Smooth muscle cell (in vitro differentiated cells): Measurements from ENCODE around the gene REM1. TPM values are rescaled to one million over a fixed set of nuclear protein-coding genes. Genes with fewer than 3 reads are reported as not detected.
"Not testable (repeated sequence)": the region's sequence is repeated elsewhere in the genome, so short reads cannot be mapped to it uniquely, and the experiment has no call there.

ENCODE experiments used
- DNase-seq: peaks from one replicate; lab custom pipeline; 2025; ENCODE audit not compliant: unreplicated experiment; lab: John Stamatoyannopoulos, UW
- H2AFZ ChIP-seq: fragments of 200-600 bp; sonication (generic); 2 replicates; pipeline ENCODE4 v1.6.0; 2016; ENCODE audit warnings: antibody characterized with exemption, low read depth, mild to moderate bottlenecking
- H3F3A ChIP-seq: fragments of 200-600 bp; sonication (generic); 2 replicates; pipeline ENCODE4 v1.6.0; 2017; ENCODE audit warnings: antibody characterized with exemption, low read depth
- H3K27ac ChIP-seq: fragments of 200-600 bp; sonication (generic); 2 replicates; pipeline ENCODE4 v1.5.1; 2016; ENCODE audit warnings: low read depth, mild to moderate bottlenecking
- H3K27me3 ChIP-seq: fragments of 200-600 bp; sonication (generic); 2 replicates; pipeline ENCODE4 v1.6.1; 2016; ENCODE audit warnings: low read depth, mild to moderate bottlenecking
- H3K36me3 ChIP-seq: fragments of 200-600 bp; sonication (generic); 2 replicates; pipeline ENCODE4 v1.5.1; 2016; ENCODE audit warnings: low read depth
- H3K4me1 ChIP-seq: fragments of 200-600 bp; sonication (generic); 2 replicates; pipeline ENCODE4 v1.5.1; 2016; ENCODE audit warnings: low read depth
- H3K4me2 ChIP-seq: fragments of 200-600 bp; sonication (generic); 2 replicates; pipeline ENCODE4 v1.6.0; 2016; ENCODE audit warnings: mild to moderate bottlenecking
- H3K4me3 ChIP-seq: fragments of 200-600 bp; sonication (generic); 2 replicates; pipeline ENCODE4 v1.5.1; 2016; ENCODE audit warnings: mild to moderate bottlenecking
- H3K79me2 ChIP-seq: fragments of 200-600 bp; sonication (generic); 2 replicates; pipeline ENCODE4 v1.6.0; 2016; ENCODE audit warnings: low read depth, mild to moderate bottlenecking
- H3K9ac ChIP-seq: fragments of 200-600 bp; sonication (generic); 2 replicates; pipeline ENCODE4 v1.6.0; 2016; ENCODE audit warnings: low read depth
- H3K9me3 ChIP-seq: fragments of 200-600 bp; sonication (generic); replicated peaks from 2 replicates; pipeline ENCODE4 v1.5.1; 2016; ENCODE audit warnings: low read depth
- H4K20me1 ChIP-seq: fragments of 200-600 bp; sonication (generic); 2 replicates; pipeline ENCODE4 v1.6.0; 2016; ENCODE audit warnings: low read depth
- WGBS: methylation state at CpG from one replicate; pipeline ENCODE4 v1.1.7; 2016; ENCODE audit warnings: low lambda C conversion rate; 5-methylcytosine and 5-hydroxymethylcytosine counted together
- polyA plus RNA-seq: library from polyadenylated mRNA; unstranded; fragments of >200 nt; fragmentation: Nextera tagmentation; extraction: Ambion mirVana; gene quantifications from 2 replicates; pipeline ENCODE4 v1.2.1, GENCODE V29; 2016
- total RNA-seq: library from RNA; depleted of rRNA; stranded (reverse); fragments of >200 nt; gene quantifications from 2 replicates; pipeline ENCODE4 v1.2.3, GENCODE V29; 2014
- TF ChIP-seq, protein P1 (sequence below): fragments of 200-600 bp; sonication (generic); IDR thresholded peaks from 2 replicates; pipeline ENCODE4 v1.5.1; 2017; ENCODE audit warnings: borderline replicate concordance, mild to moderate bottlenecking, antibody characterized with exemption; ENCODE audit not compliant: insufficient read depth, poor library complexity, severe bottlenecking

The REM1 gene
- total and polyA plus RNA-seq, 2 experiments from 2014 or later = 0.85 to 1.4 TPM

DNA sequence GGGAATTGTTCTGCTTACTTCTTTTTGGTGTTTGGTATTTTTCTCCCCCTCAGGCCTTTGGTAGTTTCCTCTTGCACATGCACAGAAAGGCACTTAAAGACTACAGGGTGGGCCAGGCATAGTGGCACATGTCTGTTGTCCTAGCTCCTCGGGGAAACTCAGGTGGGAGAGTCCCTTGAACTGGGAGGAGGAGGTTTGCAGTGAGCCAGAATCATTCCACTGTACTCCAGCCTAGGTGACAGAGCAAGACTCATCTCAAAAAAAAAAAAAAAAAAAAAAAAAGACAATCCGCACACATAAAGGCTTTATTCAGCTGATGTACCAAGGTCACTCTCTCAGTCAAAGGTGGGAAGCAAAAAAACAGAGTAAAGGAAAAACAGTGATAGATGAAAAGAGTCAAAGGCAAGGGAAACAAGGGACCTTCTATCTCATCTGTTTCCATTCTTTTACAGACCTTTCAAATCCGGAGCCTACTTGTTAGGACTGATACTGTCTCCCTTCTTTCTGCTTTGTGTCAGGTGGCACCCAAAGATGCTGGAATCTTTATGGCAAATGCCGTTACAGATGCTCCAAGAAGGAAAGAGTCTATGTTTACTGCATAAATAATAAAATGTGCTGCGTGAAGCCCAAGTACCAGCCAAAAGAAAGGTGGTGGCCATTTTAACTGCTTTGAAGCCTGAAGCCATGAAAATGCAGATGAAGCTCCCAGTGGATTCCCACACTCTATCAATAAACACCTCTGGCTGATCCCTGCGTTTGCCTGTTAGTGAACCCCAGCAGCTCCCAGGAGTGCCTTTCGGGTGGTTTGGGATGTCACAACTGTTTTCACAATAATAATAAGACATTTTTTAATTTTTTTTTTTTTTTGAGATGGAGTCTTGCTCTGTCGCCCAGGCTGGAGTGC lies 25.3 kb upstream of the REM1 start:
- 79% methylated on average over 8 of the region's 8 CpGs for WGBS
- no peaks in the 10 kb centered on the region for H4K20me1 ChIP-seq
- TF ChIP-seq, protein P1, sequence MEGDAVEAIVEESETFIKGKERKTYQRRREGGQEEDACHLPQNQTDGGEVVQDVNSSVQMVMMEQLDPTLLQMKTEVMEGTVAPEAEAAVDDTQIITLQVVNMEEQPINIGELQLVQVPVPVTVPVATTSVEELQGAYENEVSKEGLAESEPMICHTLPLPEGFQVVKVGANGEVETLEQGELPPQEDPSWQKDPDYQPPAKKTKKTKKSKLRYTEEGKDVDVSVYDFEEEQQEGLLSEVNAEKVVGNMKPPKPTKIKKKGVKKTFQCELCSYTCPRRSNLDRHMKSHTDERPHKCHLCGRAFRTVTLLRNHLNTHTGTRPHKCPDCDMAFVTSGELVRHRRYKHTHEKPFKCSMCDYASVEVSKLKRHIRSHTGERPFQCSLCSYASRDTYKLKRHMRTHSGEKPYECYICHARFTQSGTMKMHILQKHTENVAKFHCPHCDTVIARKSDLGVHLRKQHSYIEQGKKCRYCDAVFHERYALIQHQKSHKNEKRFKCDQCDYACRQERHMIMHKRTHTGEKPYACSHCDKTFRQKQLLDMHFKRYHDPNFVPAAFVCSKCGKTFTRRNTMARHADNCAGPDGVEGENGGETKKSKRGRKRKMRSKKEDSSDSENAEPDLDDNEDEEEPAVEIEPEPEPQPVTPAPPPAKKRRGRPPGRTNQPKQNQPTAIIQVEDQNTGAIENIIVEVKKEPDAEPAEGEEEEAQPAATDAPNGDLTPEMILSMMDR = no peak
- no peak overlapping the region for H3K9ac ChIP-seq
- H3K9me3 ChIP-seq = peaks cover 5% of the 10 kb centered on the region
- no peak overlapping the region for H3K4me3 ChIP-seq
- H3K27ac ChIP-seq = no peak overlapping the region
- H3K27me3 ChIP-seq = no peaks in the 10 kb centered on the region
- H3K4me1 ChIP-seq = no peaks in the 10 kb centered on the region
- no peaks in the 10 kb centered on the region for H3K79me2 ChIP-seq
- H3K4me2 ChIP-seq = no peak overlapping the region
- H3K36me3 ChIP-seq = no peaks in the 10 kb centered on the region
- no peak for DNase-seq
- no peaks in the 10 kb centered on the region for H3F3A ChIP-seq
- H2AFZ ChIP-seq = no peak overlapping the region

DNA sequence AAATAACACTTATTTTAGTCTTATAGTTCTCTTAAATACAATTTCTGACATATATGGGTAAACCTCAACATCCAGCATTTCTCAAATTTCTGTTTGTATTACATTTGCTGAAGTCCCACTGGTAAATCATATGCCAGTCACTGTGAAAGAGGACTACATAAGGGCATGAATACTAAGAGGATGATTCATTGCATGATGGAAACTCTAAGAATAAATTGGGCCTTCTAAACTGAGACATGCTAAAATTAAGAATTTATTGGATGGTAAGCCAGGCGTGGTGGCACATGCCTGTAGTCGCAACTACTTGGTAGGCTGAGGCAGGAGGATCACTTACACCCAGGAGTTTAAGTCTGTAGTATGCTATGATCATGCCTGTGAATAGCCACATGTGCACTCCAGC lies 22.5 kb upstream of the REM1 start:
- H3K4me1 ChIP-seq = no peaks in the 10 kb centered on the region
- no peak overlapping the region for H3K9ac ChIP-seq
- no peaks in the 10 kb centered on the region for H3F3A ChIP-seq
- H3K27ac ChIP-seq = no peak overlapping the region
- no peak overlapping the region for H3K4me2 ChIP-seq
- no peaks in the 10 kb centered on the region for H3K27me3 ChIP-seq
- 62% methylated on average over 2 of the region's 2 CpGs for WGBS
- TF ChIP-seq, protein P1 = no peak
- H3K4me3 ChIP-seq = no peak overlapping the region
- no peaks in the 10 kb centered on the region for H3K36me3 ChIP-seq
- no peaks in the 10 kb centered on the region for H4K20me1 ChIP-seq
- H3K9me3 ChIP-seq = peaks cover 5% of the 10 kb centered on the region
- H3K79me2 ChIP-seq = no peaks in the 10 kb centered on the region
- DNase-seq = no peak
- no peak overlapping the region for H2AFZ ChIP-seq

DNA sequence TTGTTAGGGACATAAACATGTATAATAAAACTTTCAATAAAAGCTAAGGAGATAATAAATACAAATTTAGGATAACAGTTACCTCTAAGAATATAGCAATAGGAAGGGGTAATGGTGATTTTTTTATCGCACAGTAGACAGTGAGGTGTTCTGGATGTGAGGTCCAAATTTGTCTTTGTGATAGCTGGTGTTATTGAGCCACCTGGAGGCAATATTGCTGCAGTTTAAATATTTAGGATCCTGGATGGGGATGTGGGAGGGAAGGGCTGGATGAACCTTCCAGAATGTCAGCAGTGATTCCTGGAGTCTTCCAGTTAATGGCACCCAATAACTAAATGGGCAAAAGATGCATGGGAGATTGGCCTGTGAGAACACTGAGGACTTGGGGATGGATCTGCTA lies 20.7 kb upstream of the REM1 start:
- no peaks in the 10 kb centered on the region for H3K36me3 ChIP-seq
- H3K27ac ChIP-seq = no peak overlapping the region
- no peaks in the 10 kb centered on the region for H3K4me1 ChIP-seq
- H3K9ac ChIP-seq = no peak overlapping the region
- H3K4me2 ChIP-seq = no peak overlapping the region
- H3K4me3 ChIP-seq = no peak overlapping the region
- H3F3A ChIP-seq = no peaks in the 10 kb centered on the region
- H3K79me2 ChIP-seq = no peaks in the 10 kb centered on the region
- 80% methylated on average over 1 of the region's 1 CpG for WGBS
- H2AFZ ChIP-seq = no peak overlapping the region
- peaks cover under 1% of the 10 kb centered on the region for H3K9me3 ChIP-seq
- TF ChIP-seq, protein P1 = no peak
- no peaks in the 10 kb centered on the region for H3K27me3 ChIP-seq
- H4K20me1 ChIP-seq = no peaks in the 10 kb centered on the region
- DNase-seq = no peak

DNA sequence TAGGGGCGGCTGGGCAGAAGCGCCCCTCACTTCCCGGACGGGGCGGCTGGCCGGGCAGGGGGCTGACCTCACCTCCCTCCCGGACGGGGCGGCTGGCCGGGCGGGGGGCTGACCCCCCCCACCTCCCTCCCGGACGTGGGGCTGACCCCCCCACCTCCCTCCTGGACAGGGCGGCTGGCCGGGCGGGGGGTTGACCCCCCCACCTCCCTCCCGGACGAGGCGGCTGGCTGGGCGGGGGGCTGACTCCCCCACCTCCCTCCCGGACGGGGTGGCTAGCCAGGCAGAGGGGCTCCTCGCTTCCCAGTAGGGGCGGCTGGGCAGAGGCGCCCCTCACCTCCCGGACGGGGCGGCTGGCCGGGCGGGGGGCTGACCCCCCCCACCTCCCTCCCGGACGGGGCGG lies 4.1 kb upstream of the REM1 start:
- H4K20me1 ChIP-seq, H3K27ac ChIP-seq, H3K9me3 ChIP-seq, H3K4me3 ChIP-seq, DNase-seq, H2AFZ ChIP-seq, H3K4me2 ChIP-seq, H3K36me3 ChIP-seq, H3K27me3 ChIP-seq, H3K79me2 ChIP-seq, H3K4me1 ChIP-seq, H3F3A ChIP-seq, H3K9ac ChIP-seq: not testable (repeated sequence)
- no CpG with 5 or more reads among the region's 33 CpGs for whole genome bisulfite sequencing
